NCI-H2227 (cell line): ENCODE results near the gene SELPLG.
"Not testable (repeated sequence)": the region's sequence is repeated elsewhere in the genome, so short reads cannot be mapped to it uniquely, and the experiment has no call there.

Source experiments
- DNase-seq: peaks from one replicate; lab custom pipeline; 2025; ENCODE audit not compliant: unreplicated experiment; lab: John Stamatoyannopoulos, UW

SELPLG gene

DNA sequence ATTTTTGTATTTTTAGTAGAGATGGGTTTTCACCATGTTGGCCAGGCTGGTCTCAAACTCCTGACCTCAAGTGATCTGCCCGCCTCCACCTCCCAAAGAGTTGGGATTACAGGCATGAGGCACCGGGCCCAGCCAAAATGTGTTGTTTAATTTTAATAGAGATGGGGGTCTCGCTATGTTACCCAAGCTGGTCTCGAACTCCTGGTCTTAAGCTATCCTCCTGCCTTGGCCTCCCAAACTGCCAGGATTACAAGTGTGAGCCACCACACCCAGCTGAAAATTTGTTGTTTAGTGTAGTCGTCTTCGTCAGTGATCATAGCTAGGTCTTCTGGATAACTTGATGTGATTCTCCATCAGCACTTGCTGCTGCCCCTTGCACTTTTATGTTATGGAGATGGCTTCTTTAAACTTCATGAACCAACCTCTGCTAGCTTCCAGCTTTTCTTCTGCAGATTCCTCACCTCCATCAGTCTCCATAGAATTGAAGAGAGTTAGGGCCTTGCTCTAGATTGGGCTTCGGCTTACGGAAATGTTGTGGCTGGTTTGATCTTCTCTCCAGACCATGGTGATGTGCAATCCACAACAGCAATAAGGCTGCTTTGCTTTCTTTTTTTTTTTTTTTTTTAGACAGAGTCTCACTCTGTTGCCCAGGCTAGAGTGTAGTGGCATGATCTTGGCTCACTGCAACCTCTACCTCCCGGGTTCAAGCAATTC is 58.3 kb downstream of the SELPLG start:
- DNase-seq = no peak

DNA sequence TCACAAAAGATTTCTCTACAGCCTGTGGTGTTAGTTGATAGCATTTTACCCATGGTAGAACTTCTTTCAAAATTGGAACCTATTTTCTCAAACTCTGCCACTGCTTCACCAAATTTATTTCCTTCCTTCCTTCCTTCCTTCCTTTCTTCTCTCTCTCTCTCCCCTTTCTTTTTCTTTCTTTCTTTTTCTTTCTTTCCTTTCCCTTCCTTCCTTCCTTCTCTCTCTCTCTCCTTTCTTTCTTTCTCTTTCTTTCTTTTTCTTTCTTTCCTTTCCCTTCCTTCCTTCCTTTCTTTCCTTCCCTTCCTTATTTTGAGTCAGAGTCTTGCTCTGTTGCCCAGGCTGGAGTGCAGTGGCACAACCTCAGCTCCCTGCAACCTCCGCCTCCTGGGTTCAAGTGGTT is 59.4 kb downstream of the SELPLG start:
- not testable (repeated sequence) for DNase-seq

DNA sequence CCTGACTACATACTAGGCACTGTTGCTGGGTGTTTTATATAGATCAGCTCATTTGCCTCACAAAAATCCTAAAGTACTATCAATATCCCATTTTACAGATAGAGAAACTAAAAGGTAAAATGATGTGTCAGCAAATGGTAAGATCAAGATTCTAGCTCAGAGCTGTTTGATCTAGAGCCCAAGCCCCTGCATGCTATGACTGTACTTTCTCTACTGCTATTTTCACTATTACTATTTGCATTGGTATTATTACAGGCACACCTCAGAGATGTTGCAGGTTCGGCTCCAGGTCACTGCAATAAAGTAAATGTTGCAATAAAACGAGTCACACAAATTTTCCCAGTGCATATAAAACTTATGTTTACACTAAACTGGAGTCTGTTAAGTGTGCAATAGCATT is 60.4 kb downstream of the SELPLG start:
- no peak for DNase-seq

DNA sequence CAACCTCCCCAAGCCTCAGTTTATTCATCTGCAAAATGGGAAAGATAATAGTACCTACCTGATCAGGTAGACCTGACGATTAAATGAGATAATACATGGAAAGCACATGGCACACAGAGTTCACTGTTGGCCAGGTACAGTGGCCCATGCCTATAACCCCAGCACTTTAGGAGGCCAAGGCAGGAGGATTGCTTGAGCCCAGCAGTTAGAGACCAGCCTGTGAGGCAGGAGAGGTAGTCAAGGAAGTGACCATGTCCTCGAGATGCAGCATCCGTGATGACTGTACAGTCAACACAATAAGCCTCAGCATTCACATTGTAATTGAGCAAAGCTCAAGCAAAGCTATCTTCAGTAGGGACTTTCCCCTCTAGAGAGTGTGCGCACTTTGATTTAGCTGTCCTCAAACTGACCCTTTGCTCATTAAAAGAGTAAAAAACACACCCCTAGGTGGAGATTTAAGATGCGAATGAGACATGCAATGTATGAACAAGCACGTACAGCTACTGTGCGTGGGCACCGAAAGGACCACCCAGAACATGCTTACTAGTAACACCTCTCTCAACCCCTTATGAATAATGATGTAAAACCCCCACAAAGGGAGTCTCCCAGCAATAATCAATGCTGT is 61.4 kb downstream of the SELPLG start:
- DNase-seq = no peak
